HG02852 (cell line): ENCODE data around the gene ENGASE.
A peak's percentile ranks its signal among the peaks of the same experiment; 100 is the strongest.
"Not testable (repeated sequence)": the region's sequence is repeated elsewhere in the genome, so short reads cannot be mapped to it uniquely, and the experiment has no call there.

Experiments
- ATAC-seq: cut with Tn5 transposase; IDR thresholded peaks from one replicate; pipeline ENCODE4 v1.9.1; 2021; ENCODE audit warnings: mild to moderate bottlenecking, moderate library complexity; ENCODE audit not compliant: unreplicated experiment

Gene ENGASE

GRCh38 chr17:79052131-79052530 is 22.5 kb upstream of the ENGASE start:
- no peak for ATAC-seq

- no peak for ATAC-seq
These were observed 21.2 kb upstream of the ENGASE start for GRCh38 chr17:79053251-79053925.

GRCh38 chr17:79054200-79054960 is 20.2 kb upstream of the ENGASE start:
- no peak for ATAC-seq

GRCh38 chr17:79055197-79055596 is 19.4 kb upstream of the ENGASE start:
- ATAC-seq = no peak

- no peak for ATAC-seq
These were observed 16.8 kb upstream of the ENGASE start for GRCh38 chr17:79057737-79058385.

GRCh38 chr17:79062691-79063090 is 11.9 kb upstream of the ENGASE start:
- no peak for ATAC-seq

- ATAC-seq = no peak
These were observed 10.6 kb upstream of the ENGASE start for GRCh38 chr17:79064026-79064425.

GRCh38 chr17:79065105-79065670 is 9.4 kb upstream of the ENGASE start:
- ATAC-seq = no peak

GRCh38 chr17:79066963-79067362 is 7.7 kb upstream of the ENGASE start:
- no peak for ATAC-seq

GRCh38 chr17:79070266-79070880 is 4.3 kb upstream of the ENGASE start:
- ATAC-seq = no peak

GRCh38 chr17:79071161-79071740 is 3.4 kb upstream of the ENGASE start:
- no peak for ATAC-seq

- ATAC-seq = no peak
These were observed 2.1 kb upstream of the ENGASE start for GRCh38 chr17:79072544-79072943.

- no peak for ATAC-seq
These were observed 1.5 kb upstream of the ENGASE start for GRCh38 chr17:79073016-79073705.

- no peak for ATAC-seq
These were observed 927 bp upstream of the ENGASE start for GRCh38 chr17:79073706-79074088.

GRCh38 chr17:79074121-79074648 is 439 bp upstream of the ENGASE start:
- ATAC-seq = not testable (repeated sequence)

GRCh38 chr17:79075446-79075750 is 774 bp downstream of the ENGASE start:
- peak; percentile 26 for ATAC-seq

- no peak for ATAC-seq
These were observed 1.3 kb downstream of the ENGASE start for GRCh38 chr17:79075861-79076406.

- no peak for ATAC-seq
These were observed 3.0 kb downstream of the ENGASE start for GRCh38 chr17:79077587-79077986.

GRCh38 chr17:79078476-79079190 is 4.0 kb downstream of the ENGASE start:
- ATAC-seq = no peak
